ENCODE measurements around the gene BOD1L1. TPM values are rescaled to one million over a fixed set of nuclear protein-coding genes. Genes with fewer than 3 reads are reported as not detected.

Gene BOD1L1
- total and polyA plus RNA-seq, 2 experiments from 2014 or later = 11.9 to 29.1 TPM

- 8% methylated on average over 32 of the region's 32 CpGs for WGBS (ENCODE audit: low lambda C conversion rate, missing lambda C conversion rate)
- DNase-seq (ENCODE audit: low spot score) = no peak
- Histone ChIP-seq H3K27ac (no peak overlapping the region), H3K36me3 (replicated peaks; ENCODE audit: insufficient read depth, low read depth) (no peaks in the 10 kb centered on the region), H3K9me2 (replicated peaks; ENCODE audit: insufficient read depth) (no peaks in the 10 kb centered on the region), H3K79me2 (no peaks in the 10 kb centered on the region), H2AFZ (no peak overlapping the region), H3K4me2 (no peak overlapping the region), H3K4me3 (no peak overlapping the region), H3K9me3 (ENCODE audit: low read depth) (no peaks in the 10 kb centered on the region), H3K27me3 (peaks cover 98% of the 10 kb centered on the region), H4K20me1 (ENCODE audit: insufficient read depth, poor library complexity, severe bottlenecking) (no peaks in the 10 kb centered on the region), H3K4me1 (ENCODE audit: insufficient read depth) (no peaks in the 10 kb centered on the region)
- peak; percentile 25 for TF ChIP-seq EZH2phosphoT487 (IDR thresholded peaks at IDR 0.05; ENCODE audit: low read depth, severe bottlenecking, unreplicated experiment)
- no peak for TF ChIP-seq EZH2 (IDR thresholded peaks at IDR 0.05; ENCODE audit: borderline replicate concordance)
These were observed 93.0 kb downstream of the BOD1L1 start for GRCh38 chr4:13534344-13535063.

GRCh38 chr4:13533670-13534343, 93.7 kb downstream of the BOD1L1 start:
- Histone ChIP-seq H2AFZ (no peak overlapping the region), H3K36me3 (replicated peaks; ENCODE audit: insufficient read depth, low read depth) (no peaks in the 10 kb centered on the region), H3K27me3 (peaks cover 98% of the 10 kb centered on the region), H3K27ac (no peak overlapping the region), H3K79me2 (no peaks in the 10 kb centered on the region), H3K4me1 (ENCODE audit: insufficient read depth) (no peaks in the 10 kb centered on the region), H3K9me2 (replicated peaks; ENCODE audit: insufficient read depth) (no peaks in the 10 kb centered on the region), H3K4me2 (no peak overlapping the region), H4K20me1 (ENCODE audit: insufficient read depth, poor library complexity, severe bottlenecking) (no peaks in the 10 kb centered on the region), H3K4me3 (no peak overlapping the region), H3K9me3 (ENCODE audit: low read depth) (no peaks in the 10 kb centered on the region)
- WGBS (ENCODE audit: low lambda C conversion rate, missing lambda C conversion rate) = 49% methylated on average over 13 of the region's 13 CpGs
- TF ChIP-seq, protein P1, sequence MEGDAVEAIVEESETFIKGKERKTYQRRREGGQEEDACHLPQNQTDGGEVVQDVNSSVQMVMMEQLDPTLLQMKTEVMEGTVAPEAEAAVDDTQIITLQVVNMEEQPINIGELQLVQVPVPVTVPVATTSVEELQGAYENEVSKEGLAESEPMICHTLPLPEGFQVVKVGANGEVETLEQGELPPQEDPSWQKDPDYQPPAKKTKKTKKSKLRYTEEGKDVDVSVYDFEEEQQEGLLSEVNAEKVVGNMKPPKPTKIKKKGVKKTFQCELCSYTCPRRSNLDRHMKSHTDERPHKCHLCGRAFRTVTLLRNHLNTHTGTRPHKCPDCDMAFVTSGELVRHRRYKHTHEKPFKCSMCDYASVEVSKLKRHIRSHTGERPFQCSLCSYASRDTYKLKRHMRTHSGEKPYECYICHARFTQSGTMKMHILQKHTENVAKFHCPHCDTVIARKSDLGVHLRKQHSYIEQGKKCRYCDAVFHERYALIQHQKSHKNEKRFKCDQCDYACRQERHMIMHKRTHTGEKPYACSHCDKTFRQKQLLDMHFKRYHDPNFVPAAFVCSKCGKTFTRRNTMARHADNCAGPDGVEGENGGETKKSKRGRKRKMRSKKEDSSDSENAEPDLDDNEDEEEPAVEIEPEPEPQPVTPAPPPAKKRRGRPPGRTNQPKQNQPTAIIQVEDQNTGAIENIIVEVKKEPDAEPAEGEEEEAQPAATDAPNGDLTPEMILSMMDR (IDR thresholded peaks at IDR 0.05; ENCODE audit: poor library complexity) = no peak
- TF ChIP-seq EZH2phosphoT487 (IDR thresholded peaks at IDR 0.05; ENCODE audit: low read depth, severe bottlenecking, unreplicated experiment) (no peak), EZH2 (IDR thresholded peaks at IDR 0.05; ENCODE audit: borderline replicate concordance) (no peak)
- DNase-seq (ENCODE audit: low spot score) = no peak

DNA sequence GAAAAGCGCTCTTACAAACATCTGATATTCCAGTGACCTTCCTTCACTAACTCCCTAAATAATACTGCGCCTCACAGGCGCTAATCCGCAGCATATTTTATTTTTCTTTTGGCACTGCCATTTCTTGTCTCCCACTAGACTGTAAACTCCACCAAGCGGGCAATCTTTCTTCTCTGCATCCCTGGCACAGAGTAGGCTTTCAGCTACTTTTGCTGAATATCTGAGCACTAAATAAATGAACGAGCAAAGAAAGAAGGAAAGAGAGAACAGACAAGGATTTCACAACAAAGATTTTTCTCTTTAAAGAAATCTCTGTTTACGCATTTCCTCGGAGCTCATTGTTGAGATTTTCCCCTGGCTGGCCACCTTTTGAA, 95.9 kb downstream of the BOD1L1 start:
- H3K27ac ChIP-seq = no peak overlapping the region
- TF ChIP-seq, protein P1 (IDR thresholded peaks at IDR 0.05; ENCODE audit: poor library complexity) = no peak
- TF ChIP-seq EZH2phosphoT487 (IDR thresholded peaks at IDR 0.05; ENCODE audit: low read depth, severe bottlenecking, unreplicated experiment) = peak; percentile 62
- TF ChIP-seq EZH2 (IDR thresholded peaks at IDR 0.05; ENCODE audit: borderline replicate concordance) = peak; percentile 46
- DNase-seq (ENCODE audit: low spot score) = no peak
- no peaks in the 10 kb centered on the region for H3K4me1 ChIP-seq (ENCODE audit: insufficient read depth)
- H3K27me3 ChIP-seq = peaks cover 97% of the 10 kb centered on the region
- no peaks in the 10 kb centered on the region for H3K9me3 ChIP-seq (ENCODE audit: low read depth)
- no peak overlapping the region for H2AFZ ChIP-seq
- H3K36me3 ChIP-seq (replicated peaks; ENCODE audit: insufficient read depth, low read depth) = no peaks in the 10 kb centered on the region
- H3K79me2 ChIP-seq = no peaks in the 10 kb centered on the region
- H4K20me1 ChIP-seq (ENCODE audit: insufficient read depth, poor library complexity, severe bottlenecking) = no peaks in the 10 kb centered on the region
- WGBS (ENCODE audit: low lambda C conversion rate, missing lambda C conversion rate) = 35% methylated on average over 8 of the region's 8 CpGs
- H3K4me3 ChIP-seq = no peak overlapping the region
- peak overlapping the region; percentile 41 for H3K4me2 ChIP-seq
- no peaks in the 10 kb centered on the region for H3K9me2 ChIP-seq (replicated peaks; ENCODE audit: insufficient read depth)
